HG03039 (cell line): ENCODE measurements around the gene PTPRN2.
"Not testable (repeated sequence)": the region's sequence is repeated elsewhere in the genome, so short reads cannot be mapped to it uniquely, and the experiment has no call there.

Experiments used
- ATAC-seq: cut with Tn5 transposase; IDR thresholded peaks from one replicate; pipeline ENCODE4 v1.9.1; 2021; ENCODE audit warnings: mild to moderate bottlenecking, moderate library complexity; ENCODE audit not compliant: unreplicated experiment

The PTPRN2 gene

DNA sequence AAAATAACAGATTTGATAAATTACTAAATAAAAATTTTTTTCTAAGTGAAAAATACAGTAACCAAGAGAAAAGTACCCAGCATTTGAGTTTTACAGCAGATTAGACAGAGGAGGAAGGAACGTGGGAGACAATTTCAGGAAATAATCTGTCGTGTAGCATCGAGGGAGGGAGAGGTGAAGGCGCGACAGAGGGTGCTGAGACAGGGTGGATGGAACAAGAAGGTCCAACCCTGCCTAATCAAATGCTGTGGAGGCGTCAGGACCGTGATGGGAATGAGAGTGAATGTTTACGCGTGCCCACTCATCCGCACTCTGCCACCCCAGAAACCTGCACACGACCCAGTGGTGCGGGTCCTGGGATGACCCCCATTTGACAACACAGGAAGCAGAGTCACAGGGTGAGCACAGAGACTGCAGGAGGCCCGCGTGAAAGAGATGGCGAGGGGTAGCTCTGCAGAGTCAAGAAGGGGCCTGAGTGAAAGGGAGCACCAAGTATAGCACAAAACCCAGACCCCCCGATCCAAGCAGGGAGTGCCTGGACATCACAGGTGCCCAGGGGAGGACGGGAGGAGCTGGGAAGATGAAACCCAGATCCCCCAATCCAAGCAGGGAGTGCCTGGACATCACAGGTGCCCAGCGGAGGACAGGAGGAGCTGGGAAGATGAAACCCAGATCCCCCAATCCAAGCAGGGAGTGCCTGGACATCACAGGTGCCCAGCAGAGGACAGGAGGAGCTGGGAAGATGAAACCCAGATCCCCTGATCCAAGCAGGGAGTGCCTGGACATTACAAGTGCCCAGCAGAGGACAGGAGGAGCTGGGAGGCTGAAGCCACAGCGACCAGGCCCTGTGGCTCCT lies 691.9 kb downstream of the PTPRN2 start:
- ATAC-seq = no peak

DNA sequence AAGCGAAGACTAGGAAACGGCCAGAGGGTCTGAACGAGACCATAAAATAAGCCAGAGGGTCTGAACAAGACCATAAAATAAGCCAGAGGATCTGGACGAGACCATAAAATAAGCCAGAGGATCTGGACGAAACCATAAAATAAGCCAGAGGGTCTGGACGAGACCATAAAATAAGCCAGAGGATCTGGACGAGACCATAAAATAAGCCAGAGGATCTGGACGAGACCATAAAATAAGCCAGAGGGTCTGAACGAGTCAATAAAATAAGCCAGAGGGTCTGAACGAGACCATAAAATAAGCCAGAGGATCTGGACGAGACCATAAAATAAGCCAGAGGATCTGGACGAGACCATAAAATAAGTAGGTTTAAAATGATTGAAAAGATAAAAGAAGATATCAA lies 692.5 kb downstream of the PTPRN2 start:
- not testable (repeated sequence) for ATAC-seq

DNA sequence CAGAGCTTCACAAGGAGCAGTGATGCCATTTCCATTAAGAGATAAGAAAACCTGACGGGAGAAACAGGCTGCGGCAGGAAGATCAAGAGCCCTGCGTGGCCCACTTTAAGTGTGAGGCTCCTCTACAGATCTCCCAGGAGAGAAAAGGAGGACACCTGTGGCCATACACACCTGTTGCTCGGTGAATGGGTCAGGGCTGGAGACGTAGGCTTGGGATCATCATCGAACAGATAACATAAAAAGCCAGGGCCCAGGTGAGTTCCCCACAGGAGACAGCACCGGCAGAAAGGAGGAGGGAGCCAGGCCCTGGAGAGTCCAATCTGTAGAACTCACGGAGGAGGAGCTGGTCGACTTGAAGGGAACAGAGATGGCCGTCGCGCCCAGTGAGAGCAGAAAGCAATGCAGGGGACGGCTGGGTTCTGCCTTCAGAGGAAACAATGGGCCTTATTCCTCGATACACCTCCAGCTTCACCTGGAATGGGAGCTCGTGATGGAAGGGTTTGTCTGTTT lies 694.0 kb downstream of the PTPRN2 start:
- ATAC-seq = no peak

DNA sequence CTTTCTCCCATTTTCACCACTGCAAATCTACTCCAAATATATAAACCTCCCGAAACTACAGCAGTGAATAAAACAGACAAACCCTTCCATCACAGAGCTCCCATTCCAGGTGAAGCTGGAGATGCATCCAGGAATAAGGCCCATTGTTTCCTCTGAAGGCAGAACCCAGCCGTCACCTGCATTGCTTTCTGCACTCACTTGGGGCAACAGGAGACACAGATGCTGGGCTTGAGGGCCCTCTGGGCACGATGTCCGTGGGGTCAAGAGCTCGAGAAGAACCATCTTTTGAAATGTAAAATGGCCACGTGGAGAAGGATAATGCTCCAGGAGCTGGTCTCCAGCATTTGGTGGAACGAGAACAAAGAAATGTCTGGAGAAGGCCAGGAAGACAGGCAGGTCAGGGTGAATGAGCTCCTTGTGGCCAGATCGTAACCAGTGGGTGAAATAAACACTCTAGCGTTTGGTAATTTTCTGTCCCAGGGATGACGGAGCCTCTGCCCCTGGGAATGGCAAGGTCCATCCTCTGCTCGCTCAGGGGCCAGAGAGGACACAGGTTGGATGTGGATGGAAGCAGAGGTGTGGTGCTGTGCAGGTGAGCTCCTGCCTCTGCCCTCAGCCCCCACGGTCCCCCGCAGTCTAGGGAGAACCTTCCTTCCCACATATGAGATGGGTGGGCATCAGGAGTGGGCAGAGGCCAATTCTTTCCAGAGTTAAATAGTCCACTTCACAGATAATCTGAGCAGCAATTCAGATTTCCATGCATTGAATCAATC lies 694.7 kb downstream of the PTPRN2 start:
- ATAC-seq = no peak

DNA sequence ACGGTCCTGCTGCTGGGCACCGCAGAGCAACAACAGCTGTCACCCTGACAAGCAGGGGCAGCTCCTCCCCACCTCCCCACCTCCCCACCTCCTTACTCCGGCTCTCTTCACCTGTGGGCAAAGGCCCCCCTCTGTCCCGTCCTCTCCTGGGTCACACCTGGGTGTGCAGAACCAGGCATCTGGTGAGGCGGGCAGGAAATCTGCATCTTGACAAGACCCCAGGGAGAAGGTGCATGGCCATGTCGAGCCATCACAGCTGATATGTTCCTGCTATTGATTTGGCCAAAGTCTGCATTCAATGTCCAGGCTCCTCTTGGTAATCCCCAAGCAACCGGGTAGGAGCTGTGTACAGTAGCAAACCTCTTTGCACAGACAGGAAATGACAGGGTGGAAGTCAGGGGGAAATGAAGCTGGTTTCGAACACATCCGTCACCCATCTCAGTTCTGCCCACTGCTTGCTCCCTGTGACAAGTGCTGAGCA lies 696.7 kb downstream of the PTPRN2 start:
- ATAC-seq = no peak

DNA sequence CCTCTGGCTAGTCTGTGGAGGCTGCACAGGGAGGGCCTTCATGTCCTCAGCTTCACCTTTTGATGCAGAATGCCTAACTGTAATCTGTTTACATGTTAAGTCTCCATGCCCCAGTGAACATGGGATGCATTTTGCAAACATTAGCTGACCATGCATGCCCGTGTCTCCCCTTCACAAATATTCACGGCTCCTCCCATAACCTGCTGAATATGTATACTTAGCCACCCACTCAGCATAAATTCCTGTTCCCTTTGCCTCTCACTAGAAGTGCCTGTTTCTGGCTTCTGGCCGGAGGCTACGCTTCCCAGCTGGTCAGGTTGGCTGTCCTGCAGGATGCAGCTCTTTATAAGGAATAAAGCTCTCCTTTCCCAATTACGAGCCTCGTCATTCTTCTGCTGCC lies 698.1 kb downstream of the PTPRN2 start:
- no peak for ATAC-seq

DNA sequence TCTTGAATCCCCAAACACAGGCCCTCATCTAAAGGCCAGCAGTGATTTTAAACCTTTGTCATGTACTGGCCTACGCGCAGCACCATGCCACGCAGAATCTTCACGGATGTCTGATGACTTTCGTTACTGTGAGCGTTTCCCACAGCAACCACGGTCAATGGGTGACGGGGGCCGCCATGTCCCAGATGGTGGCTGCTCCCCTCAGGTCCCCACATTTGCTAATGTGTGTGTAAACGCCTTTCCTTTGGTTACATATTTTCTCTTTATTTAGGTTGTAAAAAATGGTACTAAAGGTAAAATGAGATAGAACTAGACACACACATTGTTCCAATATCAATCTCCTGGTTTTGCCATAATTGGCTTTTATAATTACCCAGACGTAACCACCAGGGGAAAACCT lies 699.0 kb downstream of the PTPRN2 start:
- ATAC-seq = no peak

DNA sequence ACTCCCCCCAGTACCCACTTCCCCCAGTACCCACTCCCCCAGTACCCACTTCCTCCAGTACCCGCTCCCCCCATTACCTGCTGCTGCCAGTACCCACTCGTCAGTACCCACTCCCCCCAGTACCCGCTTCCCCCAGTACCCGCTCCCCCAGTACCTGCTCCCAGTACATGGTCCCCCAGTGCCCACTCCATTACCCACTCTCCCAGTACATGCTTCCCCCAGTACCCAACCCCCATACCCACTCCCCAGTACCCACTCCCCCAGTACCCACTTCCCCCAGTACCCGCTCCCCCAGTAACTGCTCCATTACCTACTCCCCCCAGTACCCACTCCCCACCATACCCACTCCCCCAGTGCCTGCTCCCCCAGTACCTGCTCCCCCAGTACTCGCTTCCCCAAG lies 700.2 kb downstream of the PTPRN2 start:
- ATAC-seq = no peak

DNA sequence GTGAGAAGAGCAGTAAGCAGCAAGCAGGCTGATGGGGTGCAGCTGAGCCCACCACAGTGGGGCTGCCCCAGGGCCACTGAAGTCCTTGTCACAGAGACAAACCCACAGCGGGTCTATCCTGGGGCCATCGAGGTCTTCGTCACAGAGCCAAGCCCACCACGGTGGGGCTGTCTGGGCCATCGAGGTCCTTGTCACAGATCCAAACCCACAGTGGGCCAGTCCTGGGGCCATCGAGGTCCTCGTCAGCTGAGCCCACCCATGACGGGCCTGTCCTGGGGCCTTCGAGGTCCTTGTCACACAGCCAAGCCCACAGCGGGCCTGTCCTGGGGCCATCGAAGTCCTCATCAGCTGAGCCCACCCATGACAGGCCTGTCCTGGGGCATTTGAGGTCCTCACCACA lies 700.9 kb downstream of the PTPRN2 start:
- no peak for ATAC-seq

DNA sequence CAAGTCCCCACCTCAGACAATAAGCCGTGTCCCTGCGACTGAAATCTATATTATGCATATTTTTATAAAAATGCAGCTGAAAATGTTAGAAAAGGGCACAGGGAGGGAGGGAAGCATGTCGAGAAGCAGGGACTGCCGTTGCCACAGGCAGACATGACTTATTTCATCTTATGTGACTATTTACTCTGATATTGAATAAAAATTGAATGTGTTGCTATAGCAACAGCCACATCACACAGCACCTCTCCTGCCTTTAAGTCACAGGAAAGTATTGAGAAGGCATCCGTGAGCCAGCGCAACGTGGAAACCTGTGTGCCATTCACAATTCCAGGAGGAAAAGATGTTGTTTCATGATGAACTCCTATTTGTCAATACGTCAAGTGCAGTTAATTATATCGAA lies 701.4 kb downstream of the PTPRN2 start:
- no peak for ATAC-seq

DNA sequence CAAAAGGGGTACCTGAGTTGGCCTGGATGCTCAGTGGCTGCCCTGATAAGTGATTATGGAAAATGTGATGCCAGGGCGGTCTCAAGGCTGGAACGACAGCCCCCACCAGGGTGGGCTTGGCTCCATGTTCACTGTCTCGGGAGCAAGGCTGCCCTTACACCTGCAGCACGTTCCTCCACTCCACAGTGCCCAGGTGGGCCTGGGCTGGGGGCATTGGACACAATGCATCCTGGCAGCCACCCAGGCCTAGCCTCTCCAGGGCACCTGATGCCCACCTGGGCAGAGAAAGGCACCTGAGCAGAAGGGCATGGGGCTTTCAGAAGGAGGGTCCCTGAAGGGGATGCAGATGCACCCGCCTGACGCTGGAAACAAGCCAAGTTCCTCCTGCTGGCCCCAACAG lies 702.5 kb downstream of the PTPRN2 start:
- ATAC-seq = no peak

DNA sequence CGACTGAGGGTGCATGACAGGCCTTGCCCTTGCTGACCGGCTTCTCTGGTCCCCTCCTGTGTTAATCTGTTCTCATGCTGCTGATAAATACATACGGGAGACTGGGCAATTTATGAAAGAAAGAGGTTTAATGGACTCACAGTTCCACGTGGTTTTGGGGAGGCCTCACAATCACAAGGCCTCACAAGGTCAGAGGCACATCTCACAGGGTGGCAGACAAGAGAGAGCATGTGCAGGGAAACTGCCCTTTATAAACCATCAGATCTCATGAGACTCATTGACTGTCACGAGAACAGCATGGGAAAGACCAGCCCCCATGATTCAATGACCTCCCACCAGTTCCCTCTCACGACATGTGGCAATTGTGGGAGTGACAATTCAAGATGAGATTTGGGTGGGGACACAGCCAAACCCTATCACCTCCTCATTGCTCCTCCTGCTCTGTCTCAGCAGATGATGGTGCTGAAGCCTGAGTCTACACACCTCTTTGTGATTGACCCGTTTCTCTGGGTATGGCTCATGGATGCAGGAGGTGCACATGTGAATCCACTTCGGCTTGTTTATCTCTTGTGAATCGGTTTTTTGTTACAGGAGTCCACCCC lies 703.1 kb downstream of the PTPRN2 start:
- no peak for ATAC-seq

DNA sequence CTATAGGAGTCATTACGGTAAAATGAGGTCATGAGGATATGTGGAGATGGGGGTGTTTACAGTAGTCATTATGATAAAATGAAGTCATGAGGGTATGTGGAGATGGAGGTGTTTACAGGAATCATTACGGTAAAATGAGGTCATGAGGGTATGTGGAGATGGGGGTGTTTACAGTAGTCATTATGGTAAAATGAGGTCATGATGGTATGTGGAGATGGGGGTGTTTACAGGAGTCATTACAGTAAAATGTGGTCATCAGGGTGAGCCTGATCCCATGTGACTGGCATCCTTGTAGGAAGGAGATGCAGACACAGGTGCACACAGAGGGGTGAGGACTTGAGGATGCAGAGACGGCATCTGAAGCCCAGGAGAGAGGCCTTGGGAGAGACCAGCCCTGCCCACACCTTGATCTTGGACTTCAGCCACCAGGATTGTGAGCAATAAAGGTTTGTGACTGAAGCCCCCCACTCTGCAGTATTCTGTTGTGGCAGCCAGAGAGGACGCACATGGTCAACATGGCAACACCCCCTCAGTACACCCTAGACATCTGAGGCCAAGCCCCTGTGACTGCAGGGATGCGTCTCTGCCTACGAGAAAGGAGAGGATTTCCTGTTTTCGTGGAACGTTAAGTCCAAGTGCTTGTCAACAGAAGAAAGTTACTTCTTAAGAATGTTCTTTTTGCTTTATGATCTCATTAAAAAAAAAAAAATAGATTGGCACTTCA lies 706.4 kb downstream of the PTPRN2 start:
- ATAC-seq = no peak

DNA sequence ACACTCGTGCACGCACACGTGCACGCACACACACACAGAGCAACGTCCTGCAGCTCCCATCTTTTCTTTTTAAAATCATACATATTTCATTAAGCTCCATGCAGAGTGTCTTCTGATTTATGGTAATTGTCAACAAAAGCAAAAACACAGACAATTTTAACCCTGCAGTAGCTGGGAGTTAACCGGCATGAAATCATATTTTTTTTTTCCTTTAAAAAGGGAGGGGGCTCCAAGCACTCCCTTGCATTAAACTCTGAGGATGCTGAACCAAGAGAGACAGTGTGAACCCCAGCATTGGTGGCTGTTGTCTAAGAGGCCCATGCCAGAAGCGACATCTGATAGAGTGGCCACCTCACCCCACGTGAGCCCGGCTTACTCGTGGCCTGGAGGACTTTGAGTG lies 708.2 kb downstream of the PTPRN2 start:
- ATAC-seq = no peak

DNA sequence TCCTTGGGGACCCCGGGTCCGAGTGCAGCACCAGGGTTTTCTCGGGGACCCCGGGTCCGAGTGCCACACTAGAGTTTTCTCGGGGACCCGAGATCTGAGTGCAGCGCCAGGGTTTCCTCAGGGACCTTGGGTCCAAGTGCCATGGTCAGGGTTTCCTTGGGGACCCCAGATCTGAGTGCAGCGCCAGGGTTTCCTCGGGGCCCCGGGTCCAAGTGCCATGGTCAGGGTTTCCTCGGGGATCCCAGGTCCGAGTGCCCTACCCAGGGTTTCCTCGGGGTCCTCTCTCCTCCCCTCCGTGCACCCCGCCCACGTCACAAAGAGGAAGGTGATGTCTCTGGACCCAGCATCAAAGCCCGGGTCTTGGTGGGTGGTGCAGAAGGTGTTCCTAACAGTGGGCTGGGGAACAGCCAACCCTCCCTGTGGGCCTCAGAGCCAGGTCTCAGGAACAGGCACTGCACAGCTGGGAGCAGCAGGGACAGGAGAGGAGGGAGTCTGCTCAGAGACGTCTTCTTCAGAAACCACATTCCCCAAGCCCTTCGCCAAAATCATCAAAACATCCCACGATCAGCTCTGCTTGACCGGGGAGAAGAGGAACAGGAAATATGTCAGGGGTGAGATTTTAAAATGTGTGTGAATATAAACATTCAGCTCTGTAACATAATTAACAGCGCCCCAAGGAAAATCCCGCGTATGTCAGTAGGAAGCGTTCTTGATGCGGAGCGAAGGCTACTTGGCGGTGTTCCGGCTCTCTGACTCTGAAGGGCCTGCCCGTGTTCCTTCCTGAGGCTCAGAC lies 710.1 kb downstream of the PTPRN2 start:
- no peak for ATAC-seq

DNA sequence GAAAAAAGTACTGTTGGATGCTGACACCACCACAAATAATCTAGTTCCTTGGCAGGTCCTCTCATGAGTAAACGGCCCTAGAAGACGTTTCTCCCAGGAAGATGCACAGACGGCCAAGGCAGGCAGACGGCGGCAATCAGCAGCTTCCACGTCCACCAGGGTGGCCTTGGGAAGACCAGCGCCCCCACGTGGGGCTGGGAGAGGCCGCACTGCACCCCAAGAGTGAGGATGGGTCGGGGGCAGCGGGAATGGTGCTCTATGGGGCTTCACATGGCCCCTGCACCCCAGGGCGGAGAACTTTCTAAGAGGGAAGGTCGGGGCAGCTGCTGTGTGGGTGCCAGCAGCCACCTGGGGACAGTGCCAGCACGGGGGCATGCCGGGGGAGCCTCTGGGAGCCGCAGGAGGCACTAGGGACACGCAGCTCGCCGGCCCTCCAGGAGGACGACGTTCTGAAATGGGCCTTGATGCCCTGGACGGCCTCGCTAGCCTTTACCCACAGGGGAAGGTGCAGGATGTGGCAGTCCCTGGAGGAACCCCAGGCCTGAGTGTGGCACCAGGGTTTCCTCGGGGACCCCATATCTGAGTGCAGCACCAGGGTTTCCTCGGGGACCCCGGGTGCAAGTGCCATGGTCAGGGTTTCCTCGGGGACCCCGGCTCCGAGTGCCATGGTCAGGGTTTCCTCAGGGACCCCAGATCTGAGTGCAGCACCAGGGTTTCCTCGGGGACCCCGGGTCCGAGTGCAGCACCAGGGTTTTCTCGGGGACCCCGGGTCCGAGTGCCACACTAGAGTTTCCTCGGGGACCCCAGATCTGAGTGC lies 710.9 kb downstream of the PTPRN2 start:
- ATAC-seq = no peak

DNA sequence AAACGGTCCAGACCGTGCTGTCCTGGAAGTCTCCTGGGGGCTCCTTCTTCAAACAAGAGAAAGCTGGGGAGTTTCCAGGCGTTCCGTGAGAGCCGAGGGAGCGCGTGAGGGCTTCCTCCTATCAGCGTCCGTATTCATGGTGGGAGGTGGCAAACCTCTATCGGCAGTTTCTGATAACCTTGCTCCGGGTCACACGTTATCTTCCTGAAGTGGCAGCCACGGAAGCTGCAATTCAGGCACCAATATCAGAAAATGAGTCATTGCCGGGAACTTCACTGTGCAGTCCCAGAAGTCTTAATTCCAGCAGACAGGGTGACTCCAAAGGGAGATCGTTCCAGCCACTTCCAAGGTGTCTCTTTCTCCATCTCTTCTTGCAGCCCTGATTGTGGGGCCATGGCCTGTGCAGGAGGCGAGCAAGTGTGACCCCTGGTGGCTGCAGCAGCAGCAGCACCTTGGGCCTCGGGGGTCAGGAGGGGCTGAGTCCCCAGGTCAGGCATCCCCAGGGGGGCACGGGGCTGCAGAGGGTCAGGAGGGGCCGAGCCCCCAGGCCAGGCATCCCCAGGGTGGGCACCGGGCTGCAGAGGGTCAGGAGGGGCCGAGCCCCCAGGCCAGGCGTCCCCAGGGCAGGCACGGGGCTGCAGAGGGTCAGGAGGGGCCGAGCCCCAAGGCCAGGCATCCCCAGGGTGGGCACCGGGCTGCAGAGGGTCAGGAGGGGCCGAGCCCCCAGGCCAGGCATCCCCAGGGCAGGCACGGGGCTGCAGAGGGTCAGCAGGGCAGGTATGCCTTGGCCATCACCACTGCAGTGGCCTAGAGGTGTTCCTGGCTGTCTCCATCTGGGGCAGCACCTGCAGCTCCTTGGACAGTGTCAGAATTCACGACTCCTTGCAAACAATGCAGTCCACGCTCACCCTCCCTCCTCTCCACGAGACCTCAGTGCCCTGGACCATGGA lies 712.1 kb downstream of the PTPRN2 start:
- ATAC-seq = no peak

DNA sequence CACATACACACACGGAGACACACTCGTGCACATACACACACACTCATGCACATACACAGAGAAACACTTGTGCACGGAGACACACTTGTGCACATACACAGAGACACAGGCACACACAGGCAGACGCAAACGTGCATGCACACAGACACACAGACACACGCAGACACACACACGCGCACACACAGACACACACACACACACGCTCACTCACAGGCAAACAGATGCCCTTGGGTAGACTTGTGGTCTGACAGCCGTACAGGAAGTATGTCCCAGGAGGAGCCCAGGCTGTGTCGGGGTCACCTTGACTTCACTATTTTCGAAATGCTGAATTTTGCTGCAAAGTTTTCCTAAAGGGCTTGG lies 712.8 kb downstream of the PTPRN2 start:
- no peak for ATAC-seq
